ENCODE measurements around the gene PRM1.
A peak's percentile ranks its signal among the peaks of the same experiment; 100 is the strongest.
"Not testable (repeated sequence)": the region's sequence is repeated elsewhere in the genome, so short reads cannot be mapped to it uniquely, and the experiment has no call there.

PRM1 gene

GRCh38 chr16:11300560-11300892 lies 19.4 kb upstream of the PRM1 start:
- Histone ChIP-seq H3K9me2 (replicated peaks; ENCODE audit: control insufficient read depth, low read length) (no peaks in the 10 kb centered on the region), H3K27ac (ENCODE audit: low read depth, low read length) (0 out of 2 replicates have a peak overlapping the region, but pooled peaks have one; percentile 95), H3K36me3 (ENCODE audit: control insufficient read depth, low read length) (peaks cover 5% of the 10 kb centered on the region; the same call in 1 of the 2 replicates), H3K4me2 (ENCODE audit: low read length) (peak overlapping the region; percentile 89; the same call in 1 of the 2 replicates), H4K20me1 (ENCODE audit: control insufficient read depth, insufficient read depth, low read depth, low read length) (no peaks in the 10 kb centered on the region), H3K4me1 (ENCODE audit: control insufficient read depth, low read length) (peaks cover 90% of the 10 kb centered on the region), H3K27me3 (ENCODE audit: control insufficient read depth, low read length) (no peaks in the 10 kb centered on the region), H3K9me3 (ENCODE audit: control insufficient read depth, insufficient read depth, low read length) (no peaks in the 10 kb centered on the region), H3K4me3 (ENCODE audit: low read length) (no peak overlapping the region), H3K79me2 (ENCODE audit: control insufficient read depth, low read length) (no peaks in the 10 kb centered on the region), H3F3A (ENCODE audit: control insufficient read depth, insufficient read depth) (peaks cover 42% of the 10 kb centered on the region)
- no peak for TF ChIP-seq EZH2phosphoT487 (IDR thresholded peaks at IDR 0.05; ENCODE audit: borderline replicate concordance, low read length)
- no peak for TF ChIP-seq CTCF (IDR thresholded peaks at IDR 0.05; ENCODE audit: low read depth, low read length, poor library complexity, severe bottlenecking)

- TF ChIP-seq CTCF (IDR thresholded peaks at IDR 0.05; ENCODE audit: low read depth, low read length, poor library complexity, severe bottlenecking) (no peak), EZH2phosphoT487 (IDR thresholded peaks at IDR 0.05; ENCODE audit: borderline replicate concordance, low read length) (no peak)
- Histone ChIP-seq H3K4me1 (ENCODE audit: control insufficient read depth, low read length) (peaks cover 91% of the 10 kb centered on the region), H3K36me3 (ENCODE audit: control insufficient read depth, low read length) (peaks cover 5% of the 10 kb centered on the region; the same call in 1 of the 2 replicates), H3K4me3 (ENCODE audit: low read length) (peak overlapping the region; percentile 24; the same call in 1 of the 2 replicates), H4K20me1 (ENCODE audit: control insufficient read depth, insufficient read depth, low read depth, low read length) (no peaks in the 10 kb centered on the region), H3F3A (ENCODE audit: control insufficient read depth, insufficient read depth) (peaks cover 42% of the 10 kb centered on the region), H3K9me2 (replicated peaks; ENCODE audit: control insufficient read depth, low read length) (no peaks in the 10 kb centered on the region), H3K27ac (ENCODE audit: low read depth, low read length) (peak overlapping the region; percentile 95), H3K79me2 (ENCODE audit: control insufficient read depth, low read length) (no peaks in the 10 kb centered on the region), H3K27me3 (ENCODE audit: control insufficient read depth, low read length) (no peaks in the 10 kb centered on the region), H3K9me3 (ENCODE audit: control insufficient read depth, insufficient read depth, low read length) (no peaks in the 10 kb centered on the region), H3K4me2 (ENCODE audit: low read length) (peak overlapping the region; percentile 89)
Measured at GRCh38 chr16:11299865-11300559, 18.9 kb upstream of the PRM1 start.

- peaks cover 47% of the 10 kb centered on the region for H3F3A ChIP-seq (ENCODE audit: control insufficient read depth, insufficient read depth)
- H3K27me3 ChIP-seq (ENCODE audit: control insufficient read depth, low read length); H3K79me2 ChIP-seq (ENCODE audit: control insufficient read depth, low read length); H3K36me3 ChIP-seq (ENCODE audit: control insufficient read depth, low read length); H4K20me1 ChIP-seq (ENCODE audit: control insufficient read depth, insufficient read depth, low read depth, low read length); H3K9me2 ChIP-seq (replicated peaks; ENCODE audit: control insufficient read depth, low read length); H3K9me3 ChIP-seq (ENCODE audit: control insufficient read depth, insufficient read depth, low read length): not testable (repeated sequence)
- peak overlapping the region; percentile 95 for H3K27ac ChIP-seq (ENCODE audit: low read depth, low read length)
- peak overlapping the region; percentile 89 for H3K4me2 ChIP-seq (ENCODE audit: low read length)
- H3K4me1 ChIP-seq (ENCODE audit: control insufficient read depth, low read length): peaks cover 94% of the 10 kb centered on the region
- H3K4me3 ChIP-seq (ENCODE audit: low read length): peak overlapping the region; percentile 39; the same call in 1 of the 2 replicates
Measured at GRCh38 chr16:11298950-11299547, 17.9 kb upstream of the PRM1 start.

Data from DOHH2 (cell line).